Heart left ventricle (tissue), 16 donors: ENCODE data around the gene ADIG. TPM values are rescaled to one million over a fixed set of nuclear protein-coding genes. Genes with fewer than 3 reads are reported as not detected.

Experiments
- ATAC-seq, 4 donors: fragments of 200-7000 bp; cut with Tn5 transposase; one replicate each; pipeline ENCODE4 v1.9.1; 2020 to 2022; ENCODE audit warnings: moderate library complexity in 4 of 4, mild to moderate bottlenecking in 3 of 4, moderate number of reproducible peaks in 1 of 4
- DNase-seq, 5 donors: peaks; one replicate each; pipeline ENCODE4 v3.0.0-alpha.2; 2020
- H3K27ac ChIP-seq, 12 donors: fragments of 200-600 bp; sonication (generic) in 4 of 12; one replicate each; pipeline versions ENCODE4 v1.5.0 to v1.8.0; 2016 to 2022; ENCODE audit warnings: mild to moderate bottlenecking in 2 of 12
- H3K27me3 ChIP-seq, 9 donors: fragments of 200-600 bp; sonication (generic) in 2 of 9; one replicate each; pipeline versions ENCODE4 v1.5.1 to v1.8.0; 2016 to 2022; ENCODE audit warnings: mild to moderate bottlenecking in 3 of 9
- H3K36me3 ChIP-seq, 9 donors: fragments of 200-600 bp; sonication (generic) in 2 of 9; one replicate each; pipeline versions ENCODE4 v1.5.0 to v1.8.0; 2018 to 2022; ENCODE audit warnings: mild to moderate bottlenecking in 2 of 9
- H3K4me1 ChIP-seq, 12 donors: fragments of 200-600 bp; sonication (generic) in 4 of 12; one replicate each; pipeline versions ENCODE4 v1.5.0 to v1.8.0; 2016 to 2022; ENCODE audit warnings: mild to moderate bottlenecking in 3 of 12
- H3K4me3 ChIP-seq, 12 donors: fragments of 200-600 bp; sonication (generic) in 4 of 12; one replicate each; pipeline versions ENCODE4 v1.5.0 to v1.8.0; 2017 to 2022; ENCODE audit warnings: mild to moderate bottlenecking in 9 of 12, moderate library complexity in 4 of 12
- H3K9me3 ChIP-seq, 12 donors: fragments of 200-600 bp; sonication (generic) in 4 of 12; one replicate each; pipeline versions ENCODE4 v1.5.0 to v1.8.0; 2016 to 2022; ENCODE audit warnings: mild to moderate bottlenecking in 1 of 12
- POLR2A ChIP-seq, 2 donors: fragments of 450-650 bp; IDR thresholded peaks; one replicate each; pipeline ENCODE4 v1.6.1; 2017; ENCODE audit warnings: antibody characterized with exemption in 2 of 2, mild to moderate bottlenecking in 2 of 2, moderate library complexity in 2 of 2
- WGBS, 4 donors: extraction: QIAGEN DNeasy Blood & Tissue Kit in 2 of 4; methylation state at CpG; one replicate each; pipeline versions ENCODE4 v1.1.5 to v1.1.7; 2013 to 2018; 5-methylcytosine and 5-hydroxymethylcytosine counted together
- intact Hi-C, 10 donors: fragments of 100-400 bp; cut with DNase I; formaldehyde crosslinking; loops; one replicate each; pipeline versions ENCODE4 v1.11.1 to v1.14.2; 2022
- polyA plus RNA-seq, 2 donors: library from polyadenylated mRNA; stranded (reverse); fragments of 200-250 nt; gene quantifications; one replicate each; pipeline ENCODE4 v1.2.3, GENCODE V29; 2013
- total RNA-seq, 9 donors: library from RNA; depleted of rRNA in 2 of 9; stranded (reverse); fragments of >200 nt in 2 of 9; fragmentation: NEBNext Ultra II Directional in 3 of 9; extraction: Animal tissue kit (Norgen Biotek cat#: 25700) in 3 of 9; gene quantifications; one replicate each; pipeline versions ENCODE4 v1.1.0 to v1.2.4, GENCODE V29; 2016 to 2023
- TF ChIP-seq, protein P1 (sequence below), 12 donors: fragments of 200-600 bp; sonication (generic) in 4 of 12; IDR thresholded peaks; one replicate each; pipeline versions ENCODE4 v1.5.0 to v1.8.0; 2018 to 2022; ENCODE audit warnings: antibody characterized with exemption in 12 of 12, mild to moderate bottlenecking in 5 of 12
- donor health status: ischemic (EF 13 %, LVEDD 7.1; RV severe dilation, severe dysfunction).
- donor health status: healthy with polysubstance abuse.
- donor health status: DM: no; HTN: yes; CAD: no.
- donor health status: DM: no; HTN: no; CAD: no.
- donor health status: ischemic (EF 25% LVEDD 6.9; RV normal size, moderate dysfunction).
- donor health status: ischemic (EF 25% LVEDD 5.7; RV mildly dilated, moderate dysfunction).
- donor health status: healthy.
- donor health status: DM: yes; HTN: yes; CAD: no.
- donor health status: ischemic (EF 35%, LVEDD 5.7; RV mildly dilated, moderate dysfunction).
- donor health status: nonischemic (EF 11% LVEDD 7.7; RV severe dilation, severe dysfunction).
- donor health status: DM: yes; HTN: yes; CAD: no.
- donor health status: PGD.
- donor health status: ischemic (EF 29% LVEDD 5.4; RV normal size, mild dysfunction).
- donor health status: nonischemic (EF 23%, LVEDD 6.1; RV moderate dilation, normal function).

Gene ADIG
- total and polyA plus RNA-seq, 11 donors, result not detected

DNA sequence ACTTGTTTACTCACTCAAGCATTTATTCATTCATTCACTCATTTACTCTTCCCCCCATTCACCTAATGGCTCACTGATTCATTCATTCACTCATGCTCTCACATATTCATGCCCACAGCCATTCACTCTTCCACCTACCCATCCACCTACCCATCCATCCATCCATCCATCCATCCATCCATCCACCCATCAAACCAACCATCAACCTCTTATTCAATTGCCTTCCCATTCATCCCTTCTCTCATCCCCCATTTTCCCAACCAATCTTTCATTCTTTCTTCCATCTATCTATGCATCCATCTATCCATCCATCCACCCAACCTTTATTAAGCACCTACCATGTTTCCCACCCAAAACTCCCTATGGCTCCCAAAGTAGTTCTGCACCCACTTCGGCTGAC, 19.1 kb downstream of the ADIG start:
- Histone ChIP-seq H3K36me3 (no peaks in the 10 kb centered on the region), H3K4me1 (peaks cover 0 to 11% (median 0%) of the 10 kb centered on the region in 12 donors), H3K27ac (no peak overlapping the region), H3K9me3 (no peaks in the 10 kb centered on the region), H3K4me3 (no peak overlapping the region), H3K27me3 (peaks cover 6 to 49% (median 17%) of the 10 kb centered on the region in 9 donors)
- 92 to 98% (median 96%) methylated on average over 1 of the region's 1 CpG for WGBS, 4 donors
- intact Hi-C loops, result no loop called here
- DNase-seq (no peak), ATAC-seq (no peak)
- TF ChIP-seq, protein P1, sequence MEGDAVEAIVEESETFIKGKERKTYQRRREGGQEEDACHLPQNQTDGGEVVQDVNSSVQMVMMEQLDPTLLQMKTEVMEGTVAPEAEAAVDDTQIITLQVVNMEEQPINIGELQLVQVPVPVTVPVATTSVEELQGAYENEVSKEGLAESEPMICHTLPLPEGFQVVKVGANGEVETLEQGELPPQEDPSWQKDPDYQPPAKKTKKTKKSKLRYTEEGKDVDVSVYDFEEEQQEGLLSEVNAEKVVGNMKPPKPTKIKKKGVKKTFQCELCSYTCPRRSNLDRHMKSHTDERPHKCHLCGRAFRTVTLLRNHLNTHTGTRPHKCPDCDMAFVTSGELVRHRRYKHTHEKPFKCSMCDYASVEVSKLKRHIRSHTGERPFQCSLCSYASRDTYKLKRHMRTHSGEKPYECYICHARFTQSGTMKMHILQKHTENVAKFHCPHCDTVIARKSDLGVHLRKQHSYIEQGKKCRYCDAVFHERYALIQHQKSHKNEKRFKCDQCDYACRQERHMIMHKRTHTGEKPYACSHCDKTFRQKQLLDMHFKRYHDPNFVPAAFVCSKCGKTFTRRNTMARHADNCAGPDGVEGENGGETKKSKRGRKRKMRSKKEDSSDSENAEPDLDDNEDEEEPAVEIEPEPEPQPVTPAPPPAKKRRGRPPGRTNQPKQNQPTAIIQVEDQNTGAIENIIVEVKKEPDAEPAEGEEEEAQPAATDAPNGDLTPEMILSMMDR (IDR thresholded peaks at IDR 0.05), result no peak
- no peak for TF ChIP-seq POLR2A (IDR thresholded peaks at IDR 0.05)

DNA sequence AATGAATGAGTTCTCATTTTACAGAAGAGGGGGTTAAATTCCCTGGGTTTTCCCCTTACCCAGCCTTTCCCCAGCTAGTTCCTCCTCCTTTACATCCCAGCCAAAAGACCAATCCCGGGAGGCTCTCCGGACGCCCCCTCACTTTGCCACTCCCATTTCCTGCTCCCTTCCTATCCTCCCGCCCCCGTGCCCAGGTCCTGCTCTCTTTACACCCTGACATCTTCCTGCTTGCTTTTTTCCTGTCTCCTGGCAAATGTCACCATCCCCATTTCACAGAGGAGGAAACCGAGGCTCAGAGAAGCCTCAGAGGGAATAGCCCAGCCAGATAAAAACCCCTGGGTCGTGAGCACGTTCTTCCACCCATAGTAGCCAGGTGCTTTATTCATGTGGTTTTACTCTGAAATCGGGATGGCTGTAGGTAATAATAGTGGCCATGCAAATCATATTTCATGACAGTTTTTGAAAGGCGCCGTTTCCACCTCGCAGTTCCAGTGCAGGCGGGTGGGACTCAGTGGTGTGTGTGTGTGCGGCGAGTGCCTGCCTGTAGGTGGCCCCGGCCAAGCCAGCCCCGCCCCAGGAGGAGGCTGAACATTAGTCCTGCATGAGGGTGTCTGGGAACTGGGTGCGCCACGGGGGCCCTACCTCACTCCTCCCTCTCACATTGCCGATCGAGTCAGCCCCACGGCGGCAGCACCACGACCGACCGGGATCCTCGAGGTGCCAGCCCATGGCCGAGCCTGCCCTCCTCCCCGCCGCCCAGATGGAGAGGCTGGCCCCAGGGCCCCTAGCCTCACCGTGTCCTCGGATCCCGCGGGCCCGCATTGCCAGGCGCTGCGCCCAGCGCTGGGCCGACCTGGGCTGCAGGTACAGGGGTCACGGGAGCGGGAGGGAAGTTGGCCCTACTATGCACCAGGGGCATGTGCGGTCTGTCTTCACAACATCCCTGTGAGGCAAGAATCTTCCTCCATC, 20.5 kb downstream of the ADIG start, which contains the start of gene ARHGAP40:
TSS of gene ARHGAP40 (plus strand) at position 594 of the 969 bp plus-strand sequence.
- Histone ChIP-seq H3K27ac (no peak within 1 kb of the TSS), H3K4me1 (peaks cover 0 to 11% (median 0%) of the 10 kb centered on the region in 12 donors), H3K36me3 (no peaks in the 10 kb centered on the region), H3K9me3 (no peaks in the 10 kb centered on the region), H3K27me3 (peaks cover 6 to 53% (median 17%) of the 10 kb centered on the region in 9 donors), H3K4me3 (no peak within 1 kb of the TSS)
- intact Hi-C loops, result no loop called here
- ATAC-seq, result peak in 2 of 4 donors; percentile 30 to 50
- no peak for DNase-seq
- TF ChIP-seq, protein P1 (IDR thresholded peaks at IDR 0.05), result no peak
- 18 to 24% (median 20%) methylated on average over 35 to 42 of the region's 42 CpGs for WGBS, 4 donors

DNA sequence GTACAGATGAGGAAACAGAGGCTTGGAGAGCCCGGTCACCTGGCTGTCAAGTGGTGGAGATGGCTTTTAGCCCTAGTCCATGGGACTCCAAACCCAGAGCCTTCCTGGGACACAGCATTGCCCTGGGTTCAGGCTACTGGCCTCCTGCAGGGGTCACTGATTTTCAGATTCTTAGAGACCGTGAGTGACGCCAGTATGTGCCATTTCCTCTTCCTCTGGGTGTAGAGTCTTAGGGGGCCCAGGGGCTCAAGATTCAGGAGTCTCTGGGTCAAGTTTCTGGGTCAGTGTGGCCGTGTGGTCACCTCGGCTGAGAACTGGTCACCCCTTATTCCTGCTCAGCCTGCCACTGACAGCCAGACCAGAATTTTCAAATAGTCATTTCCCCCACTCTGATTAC, 21.2 kb downstream of the ADIG start:
- Histone ChIP-seq H3K4me1 (peaks cover 0 to 11% (median 0%) of the 10 kb centered on the region in 12 donors), H3K27me3 (peaks cover 6 to 57% (median 17%) of the 10 kb centered on the region in 9 donors), H3K36me3 (no peaks in the 10 kb centered on the region), H3K4me3 (no peak overlapping the region), H3K27ac (no peak overlapping the region), H3K9me3 (no peaks in the 10 kb centered on the region)
- ATAC-seq (no peak), DNase-seq (no peak)
- 49 to 58% (median 51%) methylated on average over 5 of the region's 5 CpGs for WGBS, 4 donors
- TF ChIP-seq, protein P1 (IDR thresholded peaks at IDR 0.05), result no peak
- TF ChIP-seq POLR2A (IDR thresholded peaks at IDR 0.05), result no peak
- intact Hi-C loops, result no loop called here

DNA sequence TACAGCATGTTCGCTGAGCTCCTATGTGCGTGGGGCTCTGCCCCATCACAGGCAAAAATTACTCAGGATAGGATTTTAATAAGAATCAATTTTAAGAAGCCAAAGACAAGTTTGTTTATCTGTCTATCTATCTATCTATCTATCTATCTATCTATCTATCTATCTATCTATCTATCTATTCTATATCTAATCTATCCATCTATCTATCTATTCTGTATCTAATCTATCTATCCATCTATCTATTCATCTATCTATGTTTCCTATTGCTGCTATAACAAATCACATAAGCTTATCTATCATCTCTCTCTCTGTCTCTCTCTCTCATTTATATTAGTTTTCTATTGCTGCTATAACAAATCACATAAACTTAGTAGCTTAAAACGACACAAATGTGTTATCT, 22.3 kb downstream of the ADIG start:
- no peaks in the 10 kb centered on the region for H3K36me3 ChIP-seq
- no peaks in the 10 kb centered on the region for H3K9me3 ChIP-seq
- WGBS, 4 donors, result 77 to 80% (median 79%) methylated on average over 3 of the region's 3 CpGs
- peaks cover 0 to 11% (median 0%) of the 10 kb centered on the region in 12 donors for H3K4me1 ChIP-seq
- ATAC-seq (no peak), DNase-seq (no peak)
- H3K4me3 ChIP-seq, result no peak overlapping the region
- no peak overlapping the region for H3K27ac ChIP-seq
- TF ChIP-seq, protein P1 (IDR thresholded peaks at IDR 0.05), result no peak
- no peak for TF ChIP-seq POLR2A (IDR thresholded peaks at IDR 0.05)
- H3K27me3 ChIP-seq, result peaks cover 6 to 61% (median 20%) of the 10 kb centered on the region in 9 donors
- intact Hi-C loops, result no loop called here
